IMR-90 (cell line): ENCODE measurements around the gene ADRA2B.

ENCODE experiments used
- CHD1 ChIP-seq: IDR thresholded peaks from 2 replicates; pipeline ENCODE4 v1.6.1; 2012; ENCODE audit warnings: low read depth, low read length, improper control_type of control experiment
- CTCF ChIP-seq: conservative IDR thresholded peaks from 2 replicates; pipeline ENCODE4 v1.5.1; 2012; ENCODE audit warnings: mild to moderate bottlenecking, low read depth, low read length, improper control_type of control experiment
- ELK1 ChIP-seq: fragments of 150-350 bp; IDR thresholded peaks from 2 replicates; pipeline ENCODE4 v1.6.1; 2016; ENCODE audit warnings: low read depth, mild to moderate bottlenecking, low read length, moderate library complexity, borderline replicate concordance
- POLR2A ChIP-seq: IDR thresholded peaks from 2 replicates; pipeline ENCODE4 v1.6.1; 2012; ENCODE audit warnings: mild to moderate bottlenecking, low read depth, low read length
- RAD21 ChIP-seq: IDR thresholded peaks from 2 replicates; pipeline ENCODE4 v1.6.1; 2012; ENCODE audit warnings: low read length, improper control_type of control experiment

- no peak for TF ChIP-seq CTCF
- no peak for TF ChIP-seq POLR2A
- TF ChIP-seq RAD21 = no peak
- no peak for TF ChIP-seq CHD1
- TF ChIP-seq ELK1 = no peak
Measured at GRCh38 chr2:96092951-96093350, 23.4 kb downstream of the ADRA2B start.
